Right lung (tissue), 10 donors: Measurements from ENCODE around the gene SYF2. TPM values are rescaled to one million over a fixed set of nuclear protein-coding genes. Genes with fewer than 3 reads are reported as not detected.
"Not testable (repeated sequence)": the region's sequence is repeated elsewhere in the genome, so short reads cannot be mapped to it uniquely, and the experiment has no call there.

Experiments
- DNase-seq, 2 donors: peaks; one replicate each; pipeline ENCODE4 v3.0.0-alpha.2; 2013
- long read RNA-seq, 8 donors: transcript quantifications; one replicate each; lab custom pipeline, GENCODE V29; 2026
- polyA plus RNA-seq, 5 donors: library from polyadenylated mRNA; unstranded; fragments of 120-200 nt; gene quantifications; one replicate each; pipeline versions ENCODE4 v1.2.1 to v1.2.3, GENCODE V29; 2013; ENCODE audit warnings: inconsistent platforms in 1 of 5, low replicate concordance in 1 of 5; ENCODE audit not compliant: insufficient read length in 5 of 5, insufficient read depth in 1 of 5

The SYF2 gene
- 10 to 100 TPM; 79.8 to 96.2 (median 90.4) TPM for polyA plus RNA-seq
- long read RNA-seq, donor 1, transcript SYF2-203 (2 exons, 438 nt) = minor isoform, 5 of 125 reads
- long read RNA-seq, donor 1, transcript SYF2-201 (7 exons, 1,345 nt) = major isoform, 41 of 125 reads
- long read RNA-seq, donor 1, partial matches to known transcripts = 77 of 125 reads
- long read RNA-seq, donor 1, other reads (novel, unspliced or antisense) = 0 of 125 reads
- long read RNA-seq, donor 2, transcript SYF2-201 (7 exons, 1,345 nt) = major isoform, 28 of 28 reads
- long read RNA-seq, donor 2, partial matches to known transcripts = 0 of 28 reads
- long read RNA-seq, donor 2, other reads (novel, unspliced or antisense) = 0 of 28 reads
- long read RNA-seq, donor 3, transcript SYF2-201 (7 exons, 1,345 nt) = major isoform, 34 of 85 reads
- long read RNA-seq, donor 3, partial matches to known transcripts = 46 of 85 reads
- long read RNA-seq, donor 3, other reads (novel, unspliced or antisense) = 0 of 85 reads
- long read RNA-seq, donor 4, transcript SYF2-201 (7 exons, 1,345 nt) = major isoform, 30 of 77 reads
- long read RNA-seq, donor 4, partial matches to known transcripts = 41 of 77 reads
- long read RNA-seq, donor 4, other reads (novel, unspliced or antisense) = 0 of 77 reads
- long read RNA-seq, donor 5, transcript SYF2-201 (7 exons, 1,345 nt) = major isoform, 61 of 159 reads
- long read RNA-seq, donor 5, partial matches to known transcripts = 94 of 159 reads
- long read RNA-seq, donor 5, other reads (novel, unspliced or antisense) = 0 of 159 reads
- long read RNA-seq, donor 6, transcript SYF2-201 (7 exons, 1,345 nt) = major isoform, 45 of 104 reads
- long read RNA-seq, donor 6, partial matches to known transcripts = 56 of 104 reads
- long read RNA-seq, donor 6, other reads (novel, unspliced or antisense) = 0 of 104 reads
- long read RNA-seq, donor 7, transcript SYF2-201 (7 exons, 1,345 nt) = major isoform, 44 of 54 reads
- long read RNA-seq, donor 7, partial matches to known transcripts = 7 of 54 reads
- long read RNA-seq, donor 7, other reads (novel, unspliced or antisense) = 0 of 54 reads
- long read RNA-seq, donor 8, transcript SYF2-201 (7 exons, 1,345 nt) = major isoform, 12 of 26 reads
- long read RNA-seq, donor 8, partial matches to known transcripts = 14 of 26 reads
- long read RNA-seq, donor 8, other reads (novel, unspliced or antisense) = 0 of 26 reads

DNA sequence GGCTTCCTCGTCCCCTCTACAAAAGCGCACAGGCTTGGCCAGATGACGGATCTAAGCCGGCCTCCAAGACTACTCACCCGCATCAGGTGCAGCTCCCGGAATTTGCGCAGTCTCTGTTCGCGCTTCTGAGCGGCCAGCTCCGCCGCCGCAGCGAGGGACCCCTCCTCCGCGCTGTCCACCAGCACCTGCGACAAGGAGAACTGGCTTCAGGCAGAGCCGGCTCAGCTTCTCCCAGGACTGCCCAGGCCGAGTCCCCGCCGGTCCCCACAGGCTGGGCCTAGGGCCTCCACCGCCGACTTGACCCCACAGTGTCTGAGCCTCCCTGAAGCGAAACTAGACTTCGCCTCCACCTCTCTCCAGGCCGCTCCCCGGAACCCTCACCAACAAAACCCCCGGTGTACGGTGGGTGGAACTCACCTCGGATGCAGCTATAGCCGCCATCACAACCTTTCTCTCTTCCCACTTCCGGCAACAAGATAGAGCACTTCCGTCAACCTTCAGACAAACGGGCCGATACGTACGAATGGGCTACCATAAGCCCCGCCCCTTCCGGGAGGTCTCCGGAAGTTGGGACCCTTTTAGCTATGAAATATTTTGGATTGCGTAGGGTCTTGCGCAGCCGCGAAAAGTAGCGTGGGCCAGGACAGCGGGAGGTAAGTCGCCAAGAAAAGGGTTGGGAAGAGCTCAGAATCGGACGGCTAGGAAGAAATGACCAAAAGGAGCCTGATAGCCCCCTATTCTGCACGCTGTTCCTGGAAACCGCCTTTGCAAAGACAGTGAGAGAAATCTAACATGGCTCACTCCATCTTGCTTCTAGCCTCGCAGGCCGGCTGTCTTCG, at the start of gene SYF2:
Gene SYF2, minus strand, starts transcription at position 476 of the 839 bp plus-strand sequence. Its CDS starts 35 bp downstream, at position 441.
- peak; percentile 93 to 94 for DNase-seq

DNA sequence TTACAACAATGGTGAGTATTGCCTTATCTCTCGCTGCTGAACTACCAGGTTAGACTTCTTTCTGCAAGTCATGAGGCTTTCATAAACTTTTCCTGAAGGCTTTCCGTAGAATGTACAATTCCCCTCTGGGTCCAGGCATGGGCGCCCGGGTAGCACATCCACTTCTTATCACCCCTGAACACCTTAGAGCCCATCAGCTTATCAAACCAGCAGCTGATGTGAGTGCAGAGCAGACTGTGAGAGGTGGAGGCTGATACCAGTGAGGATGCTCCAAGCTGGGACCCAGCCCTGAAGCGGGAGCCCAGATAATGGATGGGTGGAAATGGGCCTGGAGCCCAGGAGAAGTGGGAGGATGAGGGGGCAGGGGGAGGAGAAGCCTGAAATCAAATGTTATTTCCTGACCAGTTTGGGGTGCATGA, 47.4 kb upstream of the SYF2 start:
- not testable (repeated sequence) for DNase-seq

DNA sequence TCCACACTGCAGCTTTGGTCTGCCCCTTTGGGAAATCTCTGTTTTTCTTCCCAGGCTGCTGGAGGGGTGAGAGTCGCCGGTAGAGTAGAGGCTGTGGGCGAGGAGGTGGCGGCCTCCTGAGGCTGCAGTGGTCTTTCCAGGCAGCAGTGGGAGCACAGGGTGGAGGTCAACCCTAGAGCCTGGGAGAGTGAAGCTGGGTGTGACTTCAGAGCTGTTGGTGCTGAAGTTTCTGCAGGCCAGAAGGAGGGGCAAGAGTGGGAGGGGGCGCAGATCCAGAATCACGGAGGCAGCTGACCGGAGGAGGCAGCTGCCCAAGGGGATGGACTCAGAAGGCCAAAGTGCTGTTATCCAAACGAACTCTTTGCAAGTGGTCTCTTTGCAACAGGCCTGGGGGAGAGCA, 46.5 kb upstream of the SYF2 start:
- DNase-seq = not testable (repeated sequence)

DNA sequence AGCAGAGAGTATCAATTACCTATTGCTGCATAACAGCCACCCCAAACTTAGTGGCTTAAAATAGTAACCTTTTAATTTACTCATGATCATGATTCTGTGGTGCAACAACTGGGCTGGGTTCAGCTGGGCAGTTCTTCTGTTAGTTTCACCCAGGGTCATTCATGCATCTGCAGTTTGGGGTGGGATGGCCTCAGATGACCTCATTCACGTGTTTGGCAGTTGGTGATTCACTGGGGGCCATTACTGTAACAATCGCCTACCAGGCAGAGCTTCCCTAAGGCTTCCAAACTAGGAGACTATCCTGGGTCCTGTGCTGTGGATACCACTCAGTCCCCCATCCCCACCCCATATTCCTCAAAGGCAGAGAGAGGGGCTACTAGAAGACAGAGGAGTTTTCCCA, 46.1 kb upstream of the SYF2 start:
- not testable (repeated sequence) for DNase-seq

DNA sequence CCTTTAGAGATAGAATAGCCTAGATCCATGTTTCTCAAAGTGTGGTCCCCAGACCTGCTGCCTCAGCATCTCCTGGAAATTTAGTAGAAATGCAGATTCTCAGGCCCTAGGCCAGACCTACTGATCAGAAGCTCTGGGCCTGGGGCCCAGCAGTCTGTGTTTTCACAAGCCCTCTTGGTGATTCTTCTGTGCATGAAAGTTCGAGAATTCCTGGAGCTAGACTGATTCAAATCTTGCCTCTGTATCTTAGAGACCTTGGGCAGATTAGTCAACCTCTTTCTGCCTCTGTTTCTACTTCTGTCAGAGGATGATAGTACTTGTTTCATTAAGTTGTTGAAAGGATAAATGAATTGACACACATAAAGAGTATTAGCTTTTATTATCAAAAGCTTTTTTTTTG, 45.0 kb upstream of the SYF2 start:
- not testable (repeated sequence) for DNase-seq

DNA sequence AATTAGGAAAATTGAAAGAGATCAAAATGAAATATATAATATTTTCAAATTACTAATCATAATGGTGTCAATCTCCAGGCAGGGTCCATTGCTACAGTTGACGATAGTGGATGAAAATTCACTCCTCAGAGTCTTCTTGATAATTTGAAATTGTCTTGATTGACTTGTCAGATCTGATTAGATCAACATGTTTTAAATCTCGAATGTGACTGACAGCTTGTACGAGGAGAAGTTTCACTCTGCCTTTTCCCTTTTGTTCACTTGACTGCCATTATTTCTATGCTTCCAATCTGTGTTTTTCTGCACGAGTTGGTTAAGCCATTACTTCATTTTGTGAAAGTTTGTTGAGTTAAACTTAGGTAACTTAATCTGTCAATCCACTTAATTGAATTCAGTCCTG, 43.3 kb upstream of the SYF2 start:
- DNase-seq = not testable (repeated sequence)

DNA sequence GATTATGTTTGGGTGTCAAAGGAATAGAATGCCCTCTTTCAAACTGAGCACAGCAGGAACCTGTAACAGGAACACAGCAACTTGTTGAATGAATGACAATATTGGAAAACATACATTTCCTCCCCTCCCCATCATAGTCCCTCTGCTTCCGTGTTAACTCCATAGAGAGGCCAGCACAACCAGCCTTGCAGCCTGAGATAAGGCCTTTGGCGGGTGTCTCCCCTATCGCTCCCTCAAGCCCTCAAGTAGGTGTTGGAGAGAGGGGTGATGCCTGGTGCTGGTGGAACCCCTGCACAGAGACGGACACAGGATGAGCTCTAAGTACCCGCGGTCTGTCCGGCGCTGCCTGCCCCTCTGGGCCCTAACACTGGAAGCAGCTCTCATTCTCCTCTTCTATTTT, 39.9 kb upstream of the SYF2 start, which contains the start of gene RHD:
Gene RHD, plus strand, starts transcription at position 272 of the 400 bp plus-strand sequence. Its CDS starts 39 bp downstream, at position 311.
- not testable (repeated sequence) for DNase-seq

DNA sequence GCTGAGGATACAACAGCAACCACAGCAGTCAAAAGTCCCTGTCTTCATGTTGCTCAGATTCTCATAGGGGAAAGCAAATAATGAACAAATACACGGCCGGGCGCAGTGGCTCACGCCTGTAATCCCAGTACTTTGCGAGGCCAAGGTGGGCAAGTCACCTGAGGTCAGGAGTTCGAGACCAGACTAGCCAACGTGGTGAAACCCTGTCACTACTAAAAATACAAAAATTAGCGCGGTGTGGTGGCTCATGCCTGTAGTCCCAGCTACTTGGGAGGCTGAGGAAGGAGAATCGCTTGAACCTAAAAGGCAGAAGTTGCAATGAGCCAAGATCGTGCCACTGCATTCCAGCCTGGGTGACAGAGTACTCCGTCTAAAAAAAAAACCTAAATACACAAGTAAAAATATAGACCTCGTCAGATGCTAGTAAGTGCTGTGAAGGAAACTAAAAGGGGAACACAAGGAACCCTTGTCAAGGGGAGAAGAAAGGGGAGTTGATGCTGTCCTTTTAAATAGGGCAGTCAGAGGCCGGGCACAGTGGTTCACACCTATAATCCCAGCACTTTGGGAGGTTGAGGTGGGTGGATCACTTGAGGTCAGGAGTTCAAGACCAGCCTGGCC, 36.0 kb upstream of the SYF2 start:
- not testable (repeated sequence) for DNase-seq

DNA sequence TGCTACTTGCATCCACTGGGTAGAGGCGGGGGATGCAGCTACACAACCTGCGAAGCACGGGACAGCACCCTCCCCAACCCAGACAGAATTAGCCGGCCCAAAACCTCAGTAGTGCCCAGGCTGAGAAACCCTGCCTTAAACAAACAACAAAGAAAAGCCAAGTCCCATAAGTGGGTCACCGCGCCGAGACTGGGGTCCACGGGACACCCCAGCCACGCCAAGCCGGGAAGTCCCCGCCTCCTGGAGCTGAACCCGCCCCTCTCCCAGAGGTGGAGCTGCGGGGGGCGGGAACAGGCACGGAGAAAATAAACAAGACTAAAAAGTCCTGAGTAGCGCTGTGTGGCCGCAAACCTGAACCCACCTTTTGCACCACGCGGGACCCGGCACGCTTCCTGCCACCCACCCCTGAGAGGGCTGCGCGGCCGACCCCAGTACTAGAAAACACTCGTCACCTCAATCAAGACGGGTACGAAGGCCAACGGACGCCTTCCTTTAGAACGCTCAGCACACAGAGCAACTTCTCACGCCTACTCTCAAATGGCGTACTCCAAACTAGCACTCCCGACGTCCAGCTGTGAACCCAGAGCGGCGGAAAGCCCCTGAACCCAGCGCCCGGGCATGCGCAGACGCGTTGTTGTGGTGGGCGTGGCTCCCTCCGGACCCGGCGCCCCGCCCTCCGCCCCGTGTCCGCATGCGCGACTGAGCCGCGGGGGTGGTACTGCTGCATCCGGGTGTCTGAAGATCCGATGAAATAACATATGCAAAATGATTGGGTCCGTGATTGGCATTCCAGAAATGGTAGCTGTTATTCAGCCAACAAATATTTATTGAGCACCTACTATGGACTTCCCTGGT, 35.2 kb upstream of the SYF2 start:
- peak; percentile 52 to 85 for DNase-seq

DNA sequence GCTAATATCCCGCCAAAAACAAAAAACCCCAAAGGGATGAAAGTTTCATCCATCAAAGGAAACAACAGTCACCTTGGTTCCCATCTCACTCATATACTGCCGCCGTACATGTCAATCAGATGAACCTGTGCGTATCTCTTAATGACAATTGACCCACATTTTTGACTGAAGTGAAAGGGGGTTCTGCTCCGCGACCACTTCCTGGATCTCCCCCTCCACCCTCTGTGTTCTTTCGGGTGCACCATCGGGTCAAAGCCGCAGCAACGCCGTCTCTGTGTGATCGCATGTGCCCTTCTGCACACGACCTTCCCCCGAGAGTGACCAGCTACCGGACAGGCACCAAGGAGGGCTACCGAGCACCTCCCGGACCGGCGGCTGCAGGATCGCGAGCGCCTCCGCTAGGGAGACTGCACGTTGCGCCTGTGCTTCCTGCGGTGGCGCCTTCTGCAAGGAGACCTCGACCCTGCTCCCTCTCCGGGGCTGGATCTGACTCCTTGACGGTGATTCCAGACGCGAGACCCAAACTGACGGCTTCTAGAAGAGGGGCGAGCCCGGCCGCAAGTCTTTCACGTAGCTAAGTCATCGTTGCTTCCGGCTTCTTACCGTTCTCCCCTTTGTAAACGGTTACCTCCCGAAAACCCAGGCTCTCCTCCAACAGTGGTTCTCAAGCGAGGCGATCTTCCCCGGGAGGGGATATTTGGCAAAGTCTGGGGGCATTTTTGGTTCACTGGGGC, 34.4 kb upstream of the SYF2 start:
- DNase-seq = not testable (repeated sequence)

DNA sequence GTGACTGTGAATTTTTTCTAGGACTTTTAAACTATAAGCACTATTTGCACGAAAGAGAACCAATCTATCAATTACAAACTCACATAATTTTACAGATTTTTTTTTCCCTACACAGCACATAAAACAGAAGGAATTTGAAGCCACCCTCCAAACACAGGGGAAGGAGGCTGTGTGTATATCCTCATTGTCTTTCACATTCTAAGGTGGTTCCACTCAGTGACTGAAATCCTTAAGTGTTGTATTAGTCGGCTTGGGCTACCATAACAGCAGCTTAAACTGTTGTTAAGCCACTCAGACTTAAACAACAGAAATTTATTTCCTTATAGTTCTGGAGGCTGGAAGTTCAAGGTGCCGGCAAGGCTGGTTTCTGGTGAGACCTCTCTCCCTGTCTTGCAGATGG, 28.0 kb upstream of the SYF2 start:
- DNase-seq = not testable (repeated sequence)

DNA sequence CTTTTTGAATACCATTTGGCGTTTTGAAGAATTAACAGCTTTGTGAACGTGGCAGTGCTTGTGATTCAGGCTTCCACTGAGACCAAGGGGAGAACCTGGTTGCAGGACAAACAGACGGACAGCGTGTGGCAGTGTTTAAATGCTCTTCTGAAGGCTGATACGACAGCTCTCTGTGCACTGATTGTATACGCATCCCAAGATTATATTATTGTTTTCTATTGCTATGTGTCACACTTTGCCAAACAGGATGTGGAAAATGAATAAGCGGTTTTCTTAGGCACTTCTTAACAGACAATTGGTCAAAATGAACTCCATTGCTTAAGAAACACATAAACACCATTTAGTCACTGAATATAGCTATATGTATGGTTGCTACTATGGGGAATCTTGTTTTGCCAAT, 27.5 kb upstream of the SYF2 start:
- DNase-seq = not testable (repeated sequence)

DNA sequence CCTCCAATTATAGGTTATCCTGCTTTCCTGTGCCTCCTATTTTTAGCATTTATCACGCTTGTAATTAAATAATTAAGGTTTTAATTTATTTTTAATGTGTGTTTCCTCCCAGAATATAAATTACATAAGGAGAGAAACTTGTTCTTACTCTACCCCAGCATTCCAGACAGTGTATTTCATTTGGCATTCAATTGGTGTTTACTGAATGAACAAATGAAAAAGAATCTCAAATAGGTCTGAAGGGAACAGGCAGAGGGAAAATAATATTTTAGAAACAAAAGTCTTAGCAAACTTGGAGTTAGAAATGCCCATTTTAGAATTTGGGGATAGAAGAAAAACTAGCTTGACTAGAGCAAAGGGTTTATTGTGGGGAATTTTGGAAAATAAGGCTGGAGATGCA, 24.9 kb upstream of the SYF2 start:
- no peak for DNase-seq

DNA sequence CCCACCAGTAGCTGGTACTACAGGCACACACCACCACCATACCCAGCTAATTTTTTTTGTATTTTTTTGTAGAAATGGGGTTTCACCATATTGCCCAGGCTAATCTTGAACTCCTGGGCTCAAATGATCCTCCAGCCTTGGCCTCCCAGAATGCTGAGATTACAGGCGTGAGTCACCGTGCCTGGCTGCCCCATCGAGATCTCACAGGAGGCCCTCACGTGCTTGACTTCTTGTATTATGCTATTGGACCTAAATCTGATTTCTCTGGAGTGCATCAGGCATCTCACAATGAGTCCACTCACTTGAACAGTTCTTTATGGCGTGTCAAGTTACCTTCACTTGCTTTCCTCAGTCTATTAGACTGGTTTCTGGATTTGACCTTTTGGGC, 24.3 kb upstream of the SYF2 start:
- no peak for DNase-seq

DNA sequence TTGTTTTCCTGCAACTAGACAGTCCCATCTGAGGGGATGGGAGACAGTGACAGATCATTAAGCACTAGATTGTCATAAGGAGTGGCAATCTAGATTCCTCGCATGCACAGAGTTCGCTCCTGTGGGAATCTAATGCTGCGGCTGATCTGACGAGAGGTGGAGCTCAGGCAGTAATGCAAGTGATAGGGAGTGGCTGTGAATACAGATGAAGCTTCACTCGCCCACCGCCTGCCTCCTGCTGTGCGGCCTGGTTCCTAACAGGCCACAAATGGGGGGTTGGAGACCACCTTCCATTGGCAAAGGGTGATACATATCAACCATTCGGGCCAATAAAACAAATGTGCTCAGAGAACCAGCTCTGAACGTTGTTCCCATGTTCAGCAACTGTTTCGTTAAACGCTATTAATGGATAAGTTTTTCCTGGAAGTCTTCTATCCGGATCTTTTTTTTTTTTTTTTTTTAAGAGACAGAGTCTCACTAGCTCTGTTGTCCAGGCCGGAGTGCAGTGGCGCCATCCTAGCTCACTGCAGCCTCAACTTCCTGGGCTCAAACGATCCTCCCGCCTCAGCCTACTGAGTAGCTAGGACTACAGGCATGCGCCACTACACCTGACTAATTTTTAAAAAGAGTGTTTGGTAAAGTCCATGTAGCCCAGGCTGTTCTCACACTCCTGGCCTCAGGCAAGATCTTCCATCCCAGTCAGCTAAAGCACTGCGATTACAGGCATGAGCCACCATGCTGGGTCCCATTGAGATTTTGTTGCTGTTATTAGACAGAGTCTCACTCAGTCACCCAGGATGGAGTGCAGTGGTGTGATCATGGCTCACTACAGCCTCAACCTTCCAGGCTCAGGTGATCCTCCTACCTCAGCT, 23.6 kb upstream of the SYF2 start:
- DNase-seq = no peak

DNA sequence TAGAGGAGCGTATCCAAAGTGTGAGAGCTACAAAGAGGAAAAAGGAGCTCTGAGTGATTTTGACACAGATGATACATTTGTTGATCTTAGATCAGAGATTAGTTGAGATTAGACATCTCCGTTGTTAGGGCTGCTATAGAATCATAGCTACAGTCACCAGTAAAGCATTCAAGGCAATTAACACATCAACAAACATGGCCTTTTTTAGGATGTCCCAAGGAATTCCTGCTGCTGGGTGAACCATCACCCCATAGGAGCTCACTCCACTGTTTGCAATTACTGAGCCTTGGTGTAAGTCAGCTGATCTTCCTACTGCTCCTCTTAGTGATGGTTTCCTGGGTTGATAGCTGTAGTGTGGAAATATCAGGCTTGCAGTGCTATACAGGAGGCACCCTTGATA, 21.6 kb upstream of the SYF2 start:
- DNase-seq = no peak
